ENCODE results near the gene OR13J1. TPM values are rescaled to one million over a fixed set of nuclear protein-coding genes. Genes with fewer than 3 reads are reported as not detected.

OR13J1 gene
- total RNA-seq, 1 experiment from 2014 or later, result not detected

GRCh38 chr9:35909687-35910612, 39.7 kb upstream of the OR13J1 start:
- H3K4me1 Mint-ChIP-seq, result peaks cover 43% of the 10 kb centered on the region
- ChIA-PET CTCF (interaction anchor here (0.8 to 3.2 kb wide), 10 partner anchors 28 to 177 kb away, joined by 3 to 16 read pairs (median 6); partner anchors contain the start of genes FAM221B, HINT2 and TMEM8B), POLR2A (no interaction called here)
- no peaks in the 10 kb centered on the region for H3K9me3 Mint-ChIP-seq
- H3K27me3 Mint-ChIP-seq (ENCODE audit: low read depth), result peaks cover 4% of the 10 kb centered on the region; the same call in 1 of the 2 replicates
- no peak for DNase-seq (ENCODE audit: low spot score)
- TF ChIP-seq FOXJ3 (CRISPR knock-in tag; IDR thresholded peaks at IDR 0.05; ENCODE audit: borderline replicate concordance), result no peak
- no peak for TF ChIP-seq PRRX2 (CRISPR knock-in tag; IDR thresholded peaks at IDR 0.05)
- peak; percentile 46 for TF ChIP-seq PRDM15 (CRISPR knock-in tag; IDR thresholded peaks at IDR 0.05)
- H3K27ac Mint-ChIP-seq, result no peak overlapping the region
- no peak overlapping the region for H3K4me3 Mint-ChIP-seq
- no peaks in the 10 kb centered on the region for H3K36me3 Mint-ChIP-seq
- no peak for ATAC-seq

- TF ChIP-seq KAT7 (CRISPR knock-in tag; IDR thresholded peaks at IDR 0.05; ENCODE audit: borderline replicate concordance) (no peak), ESRRA (CRISPR knock-in tag; IDR thresholded peaks at IDR 0.05; ENCODE audit: borderline replicate concordance) (no peak), FOXP4 (CRISPR knock-in tag; IDR thresholded peaks at IDR 0.05) (no peak), ZNF138 (CRISPR knock-in tag; conservative IDR thresholded peaks at IDR 0.05) (no peak), AR (CRISPR knock-in tag; IDR thresholded peaks at IDR 0.05) (no peak), PRRX2 (CRISPR knock-in tag; IDR thresholded peaks at IDR 0.05) (no peak), TCF7 (CRISPR knock-in tag; IDR thresholded peaks at IDR 0.05; ENCODE audit: low read depth) (no peak), ELF4 (CRISPR knock-in tag; IDR thresholded peaks at IDR 0.05; ENCODE audit: low read depth) (no peak), NFE2L1 (CRISPR knock-in tag; IDR thresholded peaks at IDR 0.05) (no peak), FOXK1 (CRISPR knock-in tag; IDR thresholded peaks at IDR 0.05) (no peak), ZSCAN18 (CRISPR knock-in tag; IDR thresholded peaks at IDR 0.05) (no peak), ZBTB43 (CRISPR knock-in tag; IDR thresholded peaks at IDR 0.05) (no peak), GABPB1 (CRISPR knock-in tag; IDR thresholded peaks at IDR 0.05) (no peak), ZNF396 (CRISPR knock-in tag; IDR thresholded peaks at IDR 0.05; ENCODE audit: borderline replicate concordance) (no peak), E2F1 (CRISPR knock-in tag; IDR thresholded peaks at IDR 0.05) (no peak), ZNF232 (CRISPR knock-in tag; IDR thresholded peaks at IDR 0.05) (no peak), ZNF416 (CRISPR knock-in tag; IDR thresholded peaks at IDR 0.05) (no peak)
- DNase-seq (ENCODE audit: low spot score), result no peak
- no peak for ATAC-seq
- CTCF ChIA-PET, result interaction anchor here (0.7 to 3.2 kb wide), 6 partner anchors 27 to 118 kb away, joined by 3 to 16 read pairs (median 4); partner anchors contain the start of genes HINT2 and NPR2
- H3K36me3 Mint-ChIP-seq, result no peaks in the 10 kb centered on the region
- no peaks in the 10 kb centered on the region for H3K9me3 Mint-ChIP-seq
- peaks cover 4% of the 10 kb centered on the region; the same call in 1 of the 2 replicates for H3K27me3 Mint-ChIP-seq (ENCODE audit: low read depth)
- no peak within 1 kb of the TSS for H3K4me3 Mint-ChIP-seq
- H3K27ac Mint-ChIP-seq, result peak within 1 kb of the TSS; percentile 92; the same call in 1 of the 2 replicates
- POLR2A ChIA-PET, result no interaction called here
- H3K4me1 Mint-ChIP-seq, result peaks cover 43% of the 10 kb centered on the region
Observed at GRCh38 chr9:35909274-35909673, 39.1 kb upstream of the OR13J1 start, which contains the start of gene SPAAR. SPAAR (plus strand) TSS chr9:35909490; CDS start chr9:35910464, 974 bp downstream.
